Activated CD8-positive, alpha-beta memory T cell treated with anti-CD3 and anti-CD28 coated beads, Interleukin-2, amount 10 ng/mL, durations not matched to agents 7 days and 5 days (primary cell): ENCODE measurements around the gene ARHGAP10. TPM values are rescaled to one million over a fixed set of nuclear protein-coding genes. Genes with fewer than 3 reads are reported as not detected.
A peak's percentile ranks its signal among the peaks of the same experiment; 100 is the strongest.

ENCODE experiments used
- ATAC-seq: fragments of 150-1000 bp; cut with Tn5 transposase; one replicate; pipeline ENCODE4 v1.10.0; 2021; ENCODE audit warnings: moderate library complexity
- CTCF ChIA-PET: fragments of 350-600 bp; sonication (Branson Sonifier 250); formaldehyde crosslinking; loops from one replicate; lab custom pipeline; 2021; ENCODE audit warnings: antibody characterized with exemption; lab: Charles Lee
- DNase-seq: peaks from one replicate; pipeline ENCODE4 v3.0.0-alpha.2; 2020
- H3K27ac Mint-ChIP-seq: one replicate; pipeline ENCODE4 v1.8.0; 2021; ENCODE audit warnings: mild to moderate bottlenecking, mixed read lengths
- H3K27me3 Mint-ChIP-seq: one replicate; pipeline ENCODE4 v1.8.0; 2021; ENCODE audit warnings: mixed read lengths
- H3K36me3 Mint-ChIP-seq: one replicate; pipeline ENCODE4 v1.8.0; 2021; ENCODE audit warnings: mild to moderate bottlenecking, mixed read lengths
- H3K4me1 Mint-ChIP-seq: one replicate; pipeline ENCODE4 v1.8.0; 2021; ENCODE audit warnings: mixed read lengths
- H3K4me3 Mint-ChIP-seq: one replicate; pipeline ENCODE4 v1.8.0; 2021; ENCODE audit warnings: mild to moderate bottlenecking, moderate library complexity, mixed read lengths
- H3K9me3 Mint-ChIP-seq: one replicate; pipeline ENCODE4 v1.8.0; 2022; ENCODE audit warnings: low read depth, mixed read lengths
- total RNA-seq, 2 experiments: library from RNA; stranded (reverse); gene quantifications; one replicate each; pipeline ENCODE4 v1.2.3, GENCODE V29; 2021

Gene ARHGAP10
- total RNA-seq, 2 experiments from 2014 or later: 12.1 to 18.8 TPM

DNA sequence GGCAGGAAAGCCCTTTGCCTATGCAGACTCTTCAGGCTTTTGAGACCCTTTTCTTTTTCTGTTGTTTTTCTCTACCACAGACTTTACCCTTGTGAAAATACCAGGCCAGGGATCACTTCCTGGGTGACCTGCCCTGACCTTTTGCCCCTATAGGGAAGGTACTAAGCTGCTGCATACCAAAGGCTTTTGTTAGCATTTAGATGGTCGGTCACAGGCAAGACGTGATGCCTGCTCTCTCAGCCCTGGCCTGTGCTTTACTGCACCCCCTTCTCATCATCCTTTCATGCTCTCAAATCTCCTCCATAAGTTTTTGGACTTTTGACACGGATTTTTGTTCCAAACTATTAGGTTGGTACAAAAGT, 98.2 kb downstream of the ARHGAP10 start:
- no peaks in the 10 kb centered on the region for H3K9me3 Mint-ChIP-seq
- DNase-seq (no peak), ATAC-seq (no peak)
- no peak overlapping the region for H3K4me3 Mint-ChIP-seq
- H3K4me1 Mint-ChIP-seq: peaks cover 5% of the 10 kb centered on the region
- H3K27ac Mint-ChIP-seq: no peak overlapping the region
- CTCF ChIA-PET: interaction anchor here (1.4 kb wide), 1 partner anchor 121 kb away, joined by 3 read pairs; no protein-coding TSS in a partner anchor
- H3K27me3 Mint-ChIP-seq: no peaks in the 10 kb centered on the region
- peaks cover 10% of the 10 kb centered on the region for H3K36me3 Mint-ChIP-seq

DNA sequence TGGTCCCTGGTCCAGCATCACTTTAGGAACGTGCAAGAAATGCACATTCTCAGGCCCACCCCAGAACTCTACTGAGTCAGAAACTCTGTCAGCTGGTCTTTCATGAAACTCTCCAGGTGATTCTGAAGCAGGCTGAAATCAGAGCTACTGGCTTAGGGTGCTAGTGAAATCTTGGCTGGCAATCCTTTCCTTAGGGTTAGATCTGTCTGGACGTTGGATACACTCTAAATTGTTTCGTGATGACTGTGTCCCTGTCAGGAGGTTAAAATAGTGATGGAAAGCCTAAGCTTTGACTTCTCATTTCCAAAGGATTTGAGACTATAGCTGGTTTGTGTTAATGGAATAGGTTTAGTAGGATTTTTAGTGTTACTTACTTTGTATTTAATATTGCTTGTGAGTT, 99.1 kb downstream of the ARHGAP10 start:
- Mint-ChIP-seq H3K27me3 (no peaks in the 10 kb centered on the region), H3K36me3 (peaks cover 10% of the 10 kb centered on the region), H3K4me1 (peaks cover 5% of the 10 kb centered on the region), H3K4me3 (no peak overlapping the region), H3K27ac (no peak overlapping the region), H3K9me3 (no peaks in the 10 kb centered on the region)
- no peak for DNase-seq
- ATAC-seq: no peak
- CTCF ChIA-PET: interaction anchor here (1.0 to 1.4 kb wide), 2 partner anchors 36 to 122 kb away, joined by 3 read pairs; no protein-coding TSS in a partner anchor

DNA sequence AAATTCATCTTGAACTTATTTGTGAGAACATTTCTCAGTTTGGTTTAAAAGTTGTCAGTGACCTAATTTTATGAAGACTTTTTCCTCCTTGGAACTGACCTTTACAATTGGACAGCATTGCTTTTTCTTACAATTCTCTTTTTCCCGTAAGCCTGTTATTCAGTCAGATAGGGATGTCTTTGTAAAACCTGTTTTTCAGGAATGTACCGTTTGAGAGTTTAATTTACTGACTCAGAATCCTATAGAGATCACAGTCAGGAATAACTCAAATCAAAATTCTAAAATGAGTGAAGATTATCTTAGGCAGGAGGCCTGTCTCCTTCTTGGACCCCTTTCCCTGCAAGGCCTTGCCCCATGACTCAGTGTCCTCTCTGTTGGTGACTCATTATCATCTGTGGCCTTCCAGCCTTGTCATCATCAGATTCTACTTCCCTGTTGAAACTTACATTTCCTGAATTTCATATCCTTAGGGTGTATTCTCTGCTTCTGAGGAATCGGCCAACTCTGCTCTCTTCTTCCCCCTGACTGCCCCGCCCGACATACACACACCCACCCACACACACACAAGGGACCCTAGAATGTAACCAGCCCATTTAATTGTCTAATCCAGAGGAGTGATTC, 99.8 kb downstream of the ARHGAP10 start:
- no peaks in the 10 kb centered on the region for H3K27me3 Mint-ChIP-seq
- no peaks in the 10 kb centered on the region for H3K9me3 Mint-ChIP-seq
- CTCF ChIA-PET: interaction anchor here (1.0 to 2.0 kb wide), 2 partner anchors 35 kb away, joined by 3 to 8 read pairs; no protein-coding TSS in a partner anchor
- DNase-seq (no peak), ATAC-seq (no peak)
- peaks cover 10% of the 10 kb centered on the region for H3K4me1 Mint-ChIP-seq
- H3K27ac Mint-ChIP-seq: no peak overlapping the region
- H3K4me3 Mint-ChIP-seq: no peak overlapping the region
- peaks cover 10% of the 10 kb centered on the region for H3K36me3 Mint-ChIP-seq

- ATAC-seq (no peak), DNase-seq (no peak)
- Mint-ChIP-seq H3K9me3 (no peaks in the 10 kb centered on the region), H3K36me3 (peaks cover 10% of the 10 kb centered on the region), H3K4me1 (peaks cover 14% of the 10 kb centered on the region), H3K27ac (no peak overlapping the region), H3K4me3 (no peak overlapping the region), H3K27me3 (no peaks in the 10 kb centered on the region)
- CTCF ChIA-PET: interaction anchor here (2.0 kb wide), 1 partner anchor 34 kb away, joined by 8 read pairs; no protein-coding TSS in a partner anchor
Observed at GRCh38 chr4:147833254-147833653, 101.4 kb downstream of the ARHGAP10 start.

GRCh38 chr4:147833741-147834140, 101.9 kb downstream of the ARHGAP10 start:
- Mint-ChIP-seq H3K4me1 (peaks cover 12% of the 10 kb centered on the region), H3K9me3 (no peaks in the 10 kb centered on the region), H3K27ac (no peak overlapping the region), H3K27me3 (no peaks in the 10 kb centered on the region), H3K4me3 (no peak overlapping the region), H3K36me3 (peaks cover 10% of the 10 kb centered on the region)
- DNase-seq (no peak), ATAC-seq (no peak)
- CTCF ChIA-PET: interaction anchor here (2.0 kb wide), 1 partner anchor 33 kb away, joined by 8 read pairs; no protein-coding TSS in a partner anchor

GRCh38 chr4:147834480-147834879, 102.6 kb downstream of the ARHGAP10 start:
- Mint-ChIP-seq H3K4me1 (peaks cover 12% of the 10 kb centered on the region), H3K9me3 (no peaks in the 10 kb centered on the region), H3K4me3 (no peak overlapping the region), H3K27me3 (no peaks in the 10 kb centered on the region), H3K36me3 (peaks cover 10% of the 10 kb centered on the region), H3K27ac (no peak overlapping the region)
- CTCF ChIA-PET: no interaction called here
- ATAC-seq (no peak), DNase-seq (no peak)

DNA sequence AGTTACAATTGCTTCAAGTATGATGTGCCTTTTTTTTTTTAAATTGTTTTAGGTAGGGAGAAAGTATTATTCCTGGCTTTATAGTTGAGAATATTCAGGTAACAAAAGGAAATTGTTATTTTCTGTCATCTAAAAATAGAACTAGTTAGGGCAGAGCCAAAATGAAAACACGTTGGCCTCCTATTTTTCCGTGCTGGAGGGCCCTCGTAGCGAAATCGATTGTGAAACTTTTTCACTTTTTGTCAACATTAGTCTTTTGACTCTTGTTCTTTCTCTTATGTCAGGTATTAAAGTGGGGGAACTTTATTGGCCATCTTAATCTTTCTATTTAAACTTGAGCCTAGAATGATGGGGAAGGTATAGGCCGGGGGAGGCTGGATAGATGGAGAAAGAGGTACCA, 104.9 kb downstream of the ARHGAP10 start:
- CTCF ChIA-PET: interaction anchor here (1.0 to 4.1 kb wide), 4 partner anchors 18 to 104 kb away, joined by 3 to 15 read pairs (median 4); partner anchors contain the start of gene ARHGAP10
- H3K9me3 Mint-ChIP-seq: no peaks in the 10 kb centered on the region
- ATAC-seq: no peak
- peaks cover 10% of the 10 kb centered on the region for H3K36me3 Mint-ChIP-seq
- no peak overlapping the region for H3K27ac Mint-ChIP-seq
- no peak overlapping the region for H3K4me3 Mint-ChIP-seq
- H3K27me3 Mint-ChIP-seq: peaks cover 6% of the 10 kb centered on the region
- no peak for DNase-seq
- H3K4me1 Mint-ChIP-seq: peaks cover 10% of the 10 kb centered on the region

DNA sequence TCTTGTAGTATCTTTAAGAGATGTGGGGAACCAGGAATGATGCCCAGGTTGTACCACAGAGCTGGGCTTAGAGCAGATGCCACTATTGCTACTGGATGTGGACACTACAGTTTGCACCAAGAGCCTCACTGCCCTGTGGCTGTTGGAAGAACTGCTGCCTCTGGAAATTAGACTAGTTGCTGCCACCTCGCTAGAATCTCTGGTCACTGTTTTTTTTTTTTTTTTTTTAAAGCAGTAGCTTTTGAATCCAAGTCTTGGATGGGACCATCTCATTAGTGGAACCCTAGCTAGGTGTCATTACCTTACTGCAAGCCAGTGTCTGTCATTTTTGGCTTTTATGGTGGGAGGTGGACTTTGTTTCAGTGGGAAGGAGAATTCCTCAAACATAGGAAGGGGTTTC, 105.5 kb downstream of the ARHGAP10 start:
- DNase-seq: no peak
- Mint-ChIP-seq H3K27ac (no peak overlapping the region), H3K27me3 (peaks cover 6% of the 10 kb centered on the region), H3K4me1 (peaks cover 8% of the 10 kb centered on the region), H3K9me3 (no peaks in the 10 kb centered on the region), H3K36me3 (peaks cover 8% of the 10 kb centered on the region), H3K4me3 (no peak overlapping the region)
- CTCF ChIA-PET: interaction anchor here (1.0 to 4.1 kb wide), 3 partner anchors 29 to 105 kb away, joined by 3 to 15 read pairs (median 5); partner anchors contain the start of gene ARHGAP10
- peak; percentile 49 for ATAC-seq

DNA sequence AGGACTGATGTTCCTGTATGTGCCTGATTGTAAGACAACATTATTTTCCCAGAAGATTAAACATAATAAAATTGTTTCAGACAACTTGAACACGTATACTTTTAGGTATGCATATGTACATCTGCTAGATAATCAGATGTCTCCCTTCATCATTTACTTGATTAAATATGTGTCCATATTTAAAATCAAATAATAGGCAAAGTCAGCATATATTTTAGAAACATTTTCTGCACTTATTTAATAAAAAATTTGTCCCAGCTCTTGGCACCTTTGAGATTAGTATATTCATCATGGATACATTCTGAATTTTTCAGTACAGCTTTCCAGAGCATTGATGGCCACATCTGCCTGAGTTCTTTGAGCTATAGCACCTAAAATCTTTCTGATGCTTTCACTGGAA, 106.0 kb downstream of the ARHGAP10 start:
- Mint-ChIP-seq H3K27ac (no peak overlapping the region), H3K36me3 (peaks cover 8% of the 10 kb centered on the region), H3K4me3 (no peak overlapping the region), H3K9me3 (no peaks in the 10 kb centered on the region), H3K27me3 (peaks cover 6% of the 10 kb centered on the region), H3K4me1 (peaks cover 8% of the 10 kb centered on the region)
- DNase-seq (no peak), ATAC-seq (no peak)
- CTCF ChIA-PET: interaction anchor here (1.0 to 4.1 kb wide), 3 partner anchors 28 to 105 kb away, joined by 3 to 15 read pairs (median 5); partner anchors contain the start of gene ARHGAP10

DNA sequence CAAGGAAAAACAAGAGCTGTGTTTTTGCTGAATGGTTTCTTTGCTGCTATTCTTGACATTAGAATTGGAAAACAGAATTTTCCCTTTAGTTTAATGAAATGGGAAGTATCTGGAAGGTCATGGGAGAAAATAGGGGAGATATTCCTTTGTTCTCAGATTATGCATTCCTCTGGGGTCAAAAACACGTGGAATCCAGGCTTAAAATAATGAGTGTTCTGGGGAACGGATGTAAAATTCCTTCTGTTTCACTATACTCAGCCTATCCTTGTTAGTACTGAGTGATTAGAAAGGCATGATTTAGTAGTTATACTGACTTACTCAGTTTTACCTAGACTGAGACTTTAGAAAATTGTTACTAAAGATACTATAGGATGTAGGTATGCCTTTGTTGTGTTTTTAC, 107.3 kb downstream of the ARHGAP10 start:
- H3K4me3 Mint-ChIP-seq: no peak overlapping the region
- H3K27me3 Mint-ChIP-seq: peaks cover 6% of the 10 kb centered on the region
- ATAC-seq (no peak), DNase-seq (no peak)
- H3K27ac Mint-ChIP-seq: no peak overlapping the region
- H3K36me3 Mint-ChIP-seq: peaks cover 3% of the 10 kb centered on the region
- H3K4me1 Mint-ChIP-seq: peaks cover 8% of the 10 kb centered on the region
- CTCF ChIA-PET: interaction anchor here (4.1 kb wide), 1 partner anchor 27 kb away, joined by 15 read pairs; no protein-coding TSS in a partner anchor
- H3K9me3 Mint-ChIP-seq: no peaks in the 10 kb centered on the region

- CTCF ChIA-PET: interaction anchor here (4.1 kb wide), 1 partner anchor 27 kb away, joined by 15 read pairs; no protein-coding TSS in a partner anchor
- DNase-seq: no peak
Observed at GRCh38 chr4:147839663-147840062, 107.8 kb downstream of the ARHGAP10 start.

DNA sequence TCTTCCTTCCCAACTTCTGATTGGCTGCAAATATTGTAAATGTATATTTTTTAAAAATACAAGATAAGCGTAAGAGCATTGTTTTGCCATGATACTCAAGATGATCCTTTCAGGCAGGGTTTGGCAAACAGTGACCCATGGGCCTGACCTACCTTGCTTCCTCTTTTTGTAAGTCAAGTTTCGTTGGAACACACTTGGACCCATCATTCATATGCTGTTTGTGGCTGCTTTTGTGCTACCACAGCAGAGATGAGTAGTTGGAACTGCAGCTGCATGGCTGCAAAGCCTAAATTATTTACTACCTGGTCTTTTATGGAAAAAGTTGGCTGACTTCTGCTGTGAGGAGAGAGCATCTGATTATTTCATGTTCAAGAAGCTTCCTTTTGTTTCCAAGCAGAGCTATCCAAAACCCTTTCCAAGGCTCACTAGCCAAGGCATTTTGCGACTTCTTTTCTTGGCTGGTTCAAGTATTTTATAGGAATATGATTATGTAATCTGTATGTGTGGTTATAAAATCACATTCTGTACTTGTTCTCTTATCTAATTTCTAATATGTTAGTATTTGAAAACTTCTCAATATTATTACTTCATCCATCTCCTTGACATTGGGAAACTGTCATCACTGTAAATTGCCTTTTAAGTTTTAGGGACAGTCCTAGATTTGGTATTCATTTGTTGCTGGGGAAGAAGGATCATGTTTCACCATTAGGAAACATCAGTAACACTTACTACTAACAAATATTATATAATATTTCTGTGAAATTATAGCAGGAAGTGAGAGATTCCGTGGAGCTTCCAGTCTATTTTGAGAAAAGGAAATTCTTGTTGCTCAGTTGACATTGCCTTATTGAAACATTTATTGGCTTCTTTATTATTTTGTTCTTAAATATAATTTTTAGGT, 109.2 kb downstream of the ARHGAP10 start:
- DNase-seq: no peak
- no peak for ATAC-seq
- CTCF ChIA-PET: interaction anchor here (1.3 kb wide), 1 partner anchor 26 kb away, joined by 4 read pairs; no protein-coding TSS in a partner anchor
- peaks cover 3% of the 10 kb centered on the region for H3K36me3 Mint-ChIP-seq
- H3K4me3 Mint-ChIP-seq: no peak overlapping the region
- peaks cover 6% of the 10 kb centered on the region for H3K27me3 Mint-ChIP-seq
- no peak overlapping the region for H3K27ac Mint-ChIP-seq
- no peaks in the 10 kb centered on the region for H3K9me3 Mint-ChIP-seq
- peaks cover 8% of the 10 kb centered on the region for H3K4me1 Mint-ChIP-seq

More at GRCh38 chr4:147839663-147840062, 107.8 kb downstream of the ARHGAP10 start:
- Mint-ChIP-seq H3K27me3 (peaks cover 6% of the 10 kb centered on the region), H3K4me3 (no peak overlapping the region), H3K9me3 (no peaks in the 10 kb centered on the region), H3K4me1 (peaks cover 8% of the 10 kb centered on the region), H3K36me3 (peaks cover 3% of the 10 kb centered on the region), H3K27ac (no peak overlapping the region)
- ATAC-seq: no peak

GRCh38 chr4:147842573-147842972, 110.7 kb downstream of the ARHGAP10 start:
- H3K4me1 Mint-ChIP-seq: no peaks in the 10 kb centered on the region
- no peak overlapping the region for H3K4me3 Mint-ChIP-seq
- no peak overlapping the region for H3K27ac Mint-ChIP-seq
- CTCF ChIA-PET: interaction anchor here (1.7 kb wide), 1 partner anchor 19 kb away, joined by 5 read pairs; no protein-coding TSS in a partner anchor
- H3K36me3 Mint-ChIP-seq: peaks cover 3% of the 10 kb centered on the region
- peaks cover 6% of the 10 kb centered on the region for H3K27me3 Mint-ChIP-seq
- DNase-seq: no peak
- H3K9me3 Mint-ChIP-seq: no peaks in the 10 kb centered on the region
- ATAC-seq: no peak
